Fibroblast of the aortic adventitia (primary cell): ENCODE results near the gene ISLR2. TPM values are rescaled to one million over a fixed set of nuclear protein-coding genes. Genes with fewer than 3 reads are reported as not detected.

Source experiments
- DNase-seq: peaks from one replicate; pipeline ENCODE4 v3.0.0-alpha.2; 2010; ENCODE audit warnings: low read depth
- H3K4me3 ChIP-seq: 2 replicates; pipeline ENCODE4 v1.5.1; 2011; ENCODE audit warnings: low read depth, mild to moderate bottlenecking, control low read depth, low read length, moderate library complexity
- CTCF ChIP-seq: IDR thresholded peaks from 2 replicates; pipeline ENCODE4 v1.5.1; 2011; ENCODE audit warnings: mild to moderate bottlenecking, low read length, control low read depth, inconsistent platforms; ENCODE audit not compliant: insufficient read depth
- total RNA-seq: library from RNA; depleted of rRNA; stranded (reverse); fragments of >200 nt; gene quantifications from 2 replicates; pipeline ENCODE4 v1.2.3, GENCODE V29; 2012; ENCODE audit warnings: low replicate concordance

The ISLR2 gene
- total RNA-seq, 1 donor: 0.36 TPM

DNA sequence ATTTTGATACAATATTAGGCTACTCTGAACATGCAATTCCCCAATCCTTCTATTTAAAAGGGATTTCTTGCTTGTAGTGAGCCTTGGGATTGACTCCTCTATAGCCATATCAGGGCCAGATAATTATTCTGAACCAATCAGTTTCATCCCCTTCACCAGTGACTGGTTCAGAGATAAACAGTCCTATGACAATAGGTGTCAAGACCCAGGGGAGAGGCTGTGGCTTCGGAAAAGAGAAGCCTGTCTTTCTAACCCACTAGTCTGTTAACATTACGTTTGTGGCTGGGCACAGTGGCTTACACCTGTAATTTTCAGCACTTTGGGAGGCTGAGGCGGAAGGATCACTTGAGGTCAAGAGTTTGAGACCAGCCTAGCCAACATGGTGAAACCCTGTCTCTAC lies 6.2 kb upstream of the ISLR2 start:
- DNase-seq: no peak
- H3K4me3 ChIP-seq: no peak overlapping the region
- TF ChIP-seq CTCF: no peak

DNA sequence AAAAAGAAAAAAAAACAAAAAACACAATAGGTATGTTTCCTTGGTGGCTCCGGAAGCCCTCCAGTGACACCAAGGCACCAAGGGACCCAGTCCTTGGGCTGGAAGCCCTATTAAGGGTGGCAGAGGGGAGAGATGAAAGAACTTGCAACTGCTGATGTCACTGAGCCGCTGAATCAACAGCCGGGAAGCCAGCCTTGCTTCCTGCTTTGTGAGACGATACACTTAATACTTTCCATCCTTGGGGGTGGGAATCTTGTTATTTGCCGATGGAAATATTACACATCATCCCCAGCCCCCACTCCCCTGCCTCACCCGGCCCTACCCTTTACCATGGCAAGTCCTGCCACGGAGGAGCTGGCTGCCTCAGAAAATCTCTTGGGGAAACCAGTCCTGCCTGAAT lies 5.6 kb upstream of the ISLR2 start:
- no peak for TF ChIP-seq CTCF
- no peak overlapping the region for H3K4me3 ChIP-seq
- DNase-seq: no peak

DNA sequence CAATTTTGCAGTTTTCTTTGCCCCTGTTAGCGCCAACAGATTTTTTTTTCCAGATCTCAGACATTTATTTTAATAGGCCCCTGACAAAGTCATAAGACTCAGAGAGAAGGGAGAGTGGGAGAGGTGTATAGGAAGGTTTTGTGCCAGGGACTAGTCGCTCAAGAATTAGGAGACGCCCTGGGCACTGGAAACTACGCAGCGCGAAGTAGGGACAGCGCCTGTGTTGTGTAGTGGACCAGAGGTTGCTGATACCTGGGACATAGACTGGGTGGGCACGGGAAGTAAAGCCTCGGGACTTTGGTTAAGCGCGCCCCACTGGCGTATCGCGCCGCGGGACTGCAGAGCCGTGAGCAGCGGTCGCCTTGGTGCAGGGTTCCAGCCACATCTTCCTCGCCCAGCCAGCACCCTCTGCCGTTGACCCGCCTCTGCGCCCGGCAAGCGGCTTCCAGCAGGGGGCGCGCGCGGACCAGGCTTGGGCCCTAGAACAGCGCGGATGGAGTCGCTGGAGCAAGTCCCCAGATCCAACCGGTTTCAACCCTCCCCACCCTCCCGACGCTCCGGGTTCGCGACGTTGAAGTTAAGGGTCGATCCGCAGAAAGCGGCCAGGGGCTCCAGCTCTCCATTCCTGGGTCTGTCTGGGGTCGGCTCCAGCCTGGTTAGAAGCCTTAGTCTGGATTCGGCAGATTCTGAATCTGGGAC lies 3.0 kb upstream of the ISLR2 start:
- TF ChIP-seq CTCF: peak; percentile 99
- H3K4me3 ChIP-seq: peak overlapping the region; percentile 63
- peak; percentile 81 for DNase-seq

DNA sequence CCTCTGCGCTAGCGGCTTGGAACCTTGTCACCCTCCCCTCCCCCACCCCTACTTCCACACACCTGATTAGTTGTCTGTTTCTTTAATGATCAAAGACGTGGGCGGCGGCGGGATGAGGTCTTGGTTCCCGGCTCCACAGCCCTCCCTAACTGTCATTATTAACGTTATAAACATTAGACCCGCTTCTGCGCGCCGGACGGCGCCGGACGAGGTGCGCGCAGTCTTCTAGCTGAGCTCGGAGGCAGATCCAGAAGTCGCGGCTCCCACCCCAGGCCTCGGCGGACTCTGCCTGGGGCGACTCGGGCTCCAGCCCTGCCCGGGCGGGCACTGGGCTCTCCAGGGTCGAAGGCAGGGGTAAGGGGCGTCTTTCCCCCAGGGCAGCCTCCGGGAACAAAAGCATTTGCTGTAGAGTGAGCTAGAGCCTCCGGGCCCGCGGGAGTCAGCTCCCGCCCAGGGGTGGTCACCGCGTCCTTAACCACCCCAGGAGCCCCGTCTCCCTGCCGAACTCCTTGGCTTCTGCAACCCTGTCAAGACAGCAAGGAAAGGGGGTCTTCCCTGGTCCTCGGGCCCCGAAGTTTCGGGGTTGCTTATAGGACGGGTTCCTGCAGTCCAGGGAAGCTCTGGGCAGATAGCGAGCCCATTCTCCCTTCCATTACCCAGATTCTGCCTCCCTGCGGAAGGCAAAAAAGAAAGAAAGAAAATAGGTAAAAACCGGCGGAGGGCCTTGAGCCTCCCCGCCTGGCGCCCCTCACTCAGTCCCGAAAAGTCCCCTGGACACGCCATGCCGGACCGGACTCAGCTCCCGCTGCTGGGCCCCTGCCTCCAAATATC lies 2.2 kb upstream of the ISLR2 start:
- H3K4me3 ChIP-seq: peak overlapping the region; percentile 63
- TF ChIP-seq CTCF: no peak
- no peak for DNase-seq

- no peak overlapping the region for H3K4me3 ChIP-seq
- no peak for TF ChIP-seq CTCF
- no peak for DNase-seq
Measured at GRCh38 chr15:74128785-74129585, 1.4 kb upstream of the ISLR2 start.

DNA sequence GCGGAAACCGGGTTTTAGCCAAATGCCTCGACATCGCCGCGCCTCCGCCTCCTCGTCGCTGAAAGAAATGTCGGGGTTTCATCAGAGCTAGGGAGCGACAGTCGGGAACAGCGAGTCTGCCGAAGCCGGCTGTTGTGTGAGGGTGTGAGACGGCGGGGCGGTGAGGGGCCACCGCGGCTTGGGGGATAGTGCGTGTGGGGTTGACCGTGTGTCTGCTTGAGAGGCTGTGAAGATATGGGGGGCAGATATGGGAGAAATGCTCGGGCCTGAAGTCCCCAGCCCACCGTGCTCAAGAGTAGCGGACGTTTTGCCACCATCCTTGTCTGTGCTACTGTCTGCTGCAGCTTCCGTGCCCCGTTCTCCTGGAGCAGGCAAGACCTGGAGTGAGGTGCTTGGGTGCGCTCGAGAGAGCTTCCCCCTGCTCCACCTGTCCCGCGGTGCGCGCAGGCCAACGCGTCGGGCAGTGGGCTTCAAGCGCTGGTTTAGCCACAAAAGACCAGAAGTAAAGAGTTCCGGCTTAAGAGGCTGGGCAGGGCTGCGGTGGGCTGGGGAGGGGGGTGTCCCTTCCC lies 716 bp upstream of the ISLR2 start:
- peak overlapping the region; percentile 41 for H3K4me3 ChIP-seq
- no peak for DNase-seq

More for the DNA sequence above, 716 bp upstream of the ISLR2 start:
- no peak for TF ChIP-seq CTCF
